H9 (cell line): Measurements from ENCODE around the gene CYFIP1. TPM values are rescaled to one million over a fixed set of nuclear protein-coding genes. Genes with fewer than 3 reads are reported as not detected.
"Not testable (repeated sequence)": the region's sequence is repeated elsewhere in the genome, so short reads cannot be mapped to it uniquely, and the experiment has no call there.

ENCODE experiments used
- DNase-seq: peaks from one replicate; pipeline ENCODE4 v3.0.0-alpha.2; 2017
- H2AFZ ChIP-seq: one replicate; pipeline ENCODE4 v1.6.1; 2013; ENCODE audit warnings: mild to moderate bottlenecking, low read length, control low read depth, moderate library complexity
- H2AK5ac ChIP-seq: 2 replicates; pipeline ENCODE4 v1.6.1; 2013; ENCODE audit warnings: low read length, control low read depth, mixed read lengths; ENCODE audit not compliant: insufficient read length
- H2BK120ac ChIP-seq: one replicate; pipeline ENCODE4 v1.6.1; 2013; ENCODE audit warnings: low read depth, mild to moderate bottlenecking, low read length, control low read depth, inconsistent platforms; ENCODE audit not compliant: poor library complexity, severe bottlenecking
- H2BK12ac ChIP-seq: 2 replicates; pipeline ENCODE4 v1.6.1; 2013; ENCODE audit warnings: low read length, control low read depth, mixed read lengths, low read depth; ENCODE audit not compliant: insufficient read length
- H2BK15ac ChIP-seq: 2 replicates; pipeline ENCODE4 v1.6.1; 2013; ENCODE audit warnings: low read depth, low read length, control low read depth
- H2BK20ac ChIP-seq: one replicate; pipeline ENCODE4 v1.6.1; 2013; ENCODE audit warnings: low read depth, mild to moderate bottlenecking, low read length, control low read depth, inconsistent platforms; ENCODE audit not compliant: poor library complexity, severe bottlenecking
- H2BK5ac ChIP-seq: 2 replicates; pipeline ENCODE4 v1.6.1; 2013; ENCODE audit warnings: low read length, control low read depth, mixed read lengths; ENCODE audit not compliant: insufficient read length
- H3K14ac ChIP-seq: 2 replicates; pipeline ENCODE4 v1.6.1; 2013; ENCODE audit warnings: low read length, control low read depth; ENCODE audit not compliant: insufficient read depth
- H3K18ac ChIP-seq: 2 replicates; pipeline ENCODE4 v1.6.1; 2013; ENCODE audit warnings: low read depth, mild to moderate bottlenecking, mixed read lengths, low read length, control low read depth; ENCODE audit not compliant: insufficient read length
- H3K23ac ChIP-seq: 2 replicates; pipeline ENCODE4 v1.6.1; 2013; ENCODE audit warnings: low read length, control low read depth, mixed read lengths, low read depth; ENCODE audit not compliant: insufficient read length
- H3K23me2 ChIP-seq: 2 replicates; pipeline ENCODE4 v1.6.1; 2013; ENCODE audit warnings: low read depth, mild to moderate bottlenecking, mixed read lengths, low read length, control low read depth; ENCODE audit not compliant: insufficient read length, poor library complexity, severe bottlenecking
- H3K27ac ChIP-seq: 2 replicates; pipeline ENCODE4 v1.5.1; 2013; ENCODE audit warnings: low read length, control low read depth, mixed read lengths, low read depth; ENCODE audit not compliant: insufficient read length
- H3K27me3 ChIP-seq: 2 replicates; pipeline ENCODE4 v1.6.1; 2013; ENCODE audit warnings: low read length, control low read depth, inconsistent platforms; ENCODE audit not compliant: insufficient read depth
- H3K4ac ChIP-seq: 2 replicates; pipeline ENCODE4 v1.6.1; 2013; ENCODE audit warnings: low read depth, mild to moderate bottlenecking, control low read depth, inconsistent platforms, low read length, moderate library complexity
- H3K4me1 ChIP-seq: 2 replicates; pipeline ENCODE4 v1.6.1; 2013; ENCODE audit warnings: low read length, control low read depth, inconsistent platforms; ENCODE audit not compliant: insufficient read depth
- H3K4me2 ChIP-seq: 2 replicates; pipeline ENCODE4 v1.6.1; 2013; ENCODE audit warnings: low read length, control low read depth, mixed read lengths; ENCODE audit not compliant: insufficient read length, insufficient read depth
- H3K56ac ChIP-seq: 2 replicates; pipeline ENCODE4 v1.6.1; 2013; ENCODE audit warnings: low read depth, mild to moderate bottlenecking, mixed read lengths, low read length, control low read depth; ENCODE audit not compliant: insufficient read length
- H3K79me1 ChIP-seq: 2 replicates; pipeline ENCODE4 v1.6.1; 2013; ENCODE audit warnings: low read depth, mild to moderate bottlenecking, moderate library complexity, low read length, control low read depth, inconsistent platforms; ENCODE audit not compliant: insufficient read depth, poor library complexity, severe bottlenecking
- H3K79me2 ChIP-seq: 2 replicates; pipeline ENCODE4 v1.6.1; 2013; ENCODE audit warnings: low read length, control low read depth, inconsistent platforms; ENCODE audit not compliant: insufficient read depth
- H3K9ac ChIP-seq: 2 replicates; pipeline ENCODE4 v1.6.1; 2013; ENCODE audit warnings: low read length, control low read depth, mixed read lengths; ENCODE audit not compliant: insufficient read length; ENCODE audit errors: extremely low read depth
- H3K9me3 ChIP-seq: one replicate; pipeline ENCODE4 v1.6.1; 2013; ENCODE audit warnings: low read depth, low read length, inconsistent platforms; ENCODE audit not compliant: control insufficient read depth
- H3T11ph ChIP-seq: one replicate; pipeline ENCODE4 v1.6.1; 2013; ENCODE audit warnings: mild to moderate bottlenecking, low read length, control low read depth, inconsistent platforms
- H4K20me1 ChIP-seq: one replicate; pipeline ENCODE4 v1.6.1; 2013; ENCODE audit not compliant: control insufficient read depth, insufficient read length, insufficient read depth
- H4K5ac ChIP-seq: 2 replicates; pipeline ENCODE4 v1.6.1; 2013; ENCODE audit warnings: low read depth, mild to moderate bottlenecking, mixed read lengths, low read length, control low read depth; ENCODE audit not compliant: insufficient read length
- H4K8ac ChIP-seq: replicated peaks from 2 replicates; pipeline ENCODE4 v1.6.1; 2013; ENCODE audit warnings: low read length, control low read depth, mixed read lengths, low read depth; ENCODE audit not compliant: insufficient read length
- H4K91ac ChIP-seq: 2 replicates; pipeline ENCODE4 v1.6.1; 2013; ENCODE audit warnings: low read depth, mild to moderate bottlenecking, moderate library complexity, mixed read lengths, low read length, control low read depth; ENCODE audit not compliant: insufficient read length
- H3K27ac Mint-ChIP-seq, 3 experiments: 2 replicates in 2 of 3; 3 replicates in 1 of 3; pipeline ENCODE4 v1.8.0; 2020 to 2021; ENCODE audit warnings: mixed read lengths in 3 of 3, mild to moderate bottlenecking in 1 of 3, moderate library complexity in 1 of 3
- H3K27me3 Mint-ChIP-seq: 2 replicates; pipeline ENCODE4 v1.8.0; 2021; ENCODE audit warnings: low read depth, mild to moderate bottlenecking, moderate library complexity, mixed read lengths
- H3K36me3 Mint-ChIP-seq, 3 experiments: 2 replicates in 2 of 3; 3 replicates in 1 of 3; pipeline ENCODE4 v1.8.0; 2020 to 2021; ENCODE audit warnings: low read depth in 3 of 3, mixed read lengths in 3 of 3; ENCODE audit not compliant: insufficient read depth in 1 of 3
- H3K4me1 Mint-ChIP-seq, 2 experiments: 2 replicates each; pipeline ENCODE4 v1.8.0; 2020; ENCODE audit warnings: mixed read lengths in 2 of 2
- H3K4me3 Mint-ChIP-seq, 2 experiments: 2 replicates in 1 of 2; 3 replicates in 1 of 2; pipeline ENCODE4 v1.8.0; 2020 to 2021; ENCODE audit warnings: mild to moderate bottlenecking in 2 of 2, mixed read lengths in 2 of 2, moderate library complexity in 1 of 2
- H3K9me3 Mint-ChIP-seq, 2 experiments: 2 replicates in 1 of 2; 3 replicates in 1 of 2; pipeline ENCODE4 v1.8.0; 2020; ENCODE audit warnings: mild to moderate bottlenecking in 2 of 2, mixed read lengths in 2 of 2, moderate library complexity in 1 of 2
- WGBS: extraction: QIAGEN DNeasy Blood & Tissue Kit; methylation state at CpG from one replicate; pipeline ENCODE4 v1.1.7; 2013; ENCODE audit warnings: missing lambda C conversion rate, low lambda C conversion rate, mixed read lengths; ENCODE audit not compliant: insufficient read length; ENCODE audit errors: extremely low coverage; 5-methylcytosine and 5-hydroxymethylcytosine counted together
- total RNA-seq: library from RNA; stranded (reverse); gene quantifications from 2 replicates; pipeline ENCODE4 v1.2.1, GENCODE V29; 2021
- TF ChIP-seq, protein P1 (sequence below): fragments of 200-600 bp; sonication (generic); conservative IDR thresholded peaks from 3 replicates; pipeline ENCODE4 v1.8.0; 2021; ENCODE audit warnings: antibody characterized with exemption, mild to moderate bottlenecking

CYFIP1 gene
- total RNA-seq, 1 experiment from 2014 or later = 71.2 TPM

DNA sequence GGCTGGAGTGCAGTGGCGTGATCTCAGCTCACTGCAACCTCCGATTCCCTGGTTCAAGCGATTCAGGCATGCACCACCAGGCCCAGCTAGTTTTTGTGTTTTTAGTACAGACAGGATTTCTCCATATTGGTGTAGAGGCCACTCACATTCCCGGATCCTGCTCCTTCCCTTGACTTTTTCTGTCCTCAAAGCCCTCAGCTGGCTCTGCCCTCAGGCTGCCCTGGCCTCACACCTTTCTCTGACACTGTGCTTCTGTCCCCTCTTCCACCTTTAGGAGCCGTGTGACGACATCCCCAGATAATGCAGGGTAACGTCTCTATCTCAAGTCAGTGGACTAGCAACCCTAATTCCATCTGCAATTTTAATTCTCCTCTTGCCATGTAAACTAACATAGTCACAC lies 8.6 kb upstream of the CYFIP1 start:
- no peak overlapping the region for H2BK12ac ChIP-seq

GRCh38 chr15:22981931-22982330 lies 1.8 kb upstream of the CYFIP1 start:
- H3K4me2 ChIP-seq, H3K79me1 ChIP-seq, H3K18ac ChIP-seq, H3K36me3 Mint-ChIP-seq, H2AFZ ChIP-seq, H3K4me3 Mint-ChIP-seq, H4K91ac ChIP-seq, H4K20me1 ChIP-seq, H2BK12ac ChIP-seq, H2BK5ac ChIP-seq, H2BK20ac ChIP-seq, H3K4ac ChIP-seq, H3T11ph ChIP-seq, H3K27ac Mint-ChIP-seq, H3K9me3 Mint-ChIP-seq, H3K56ac ChIP-seq, H3K4me1 ChIP-seq, H3K27me3 ChIP-seq, H4K5ac ChIP-seq, H4K8ac ChIP-seq, H3K79me2 ChIP-seq, H3K27ac ChIP-seq, H3K9ac ChIP-seq, H3K23ac ChIP-seq, DNase-seq, H2AK5ac ChIP-seq, H2BK15ac ChIP-seq, H3K14ac ChIP-seq, H2BK120ac ChIP-seq, H3K9me3 ChIP-seq: not testable (repeated sequence)
- no CpG with 5 or more reads among the region's 11 CpGs for WGBS
- H3K23me2 ChIP-seq = peaks cover 14% of the 10 kb centered on the region
- H3K4me1 Mint-ChIP-seq = peaks cover 8 to 13% of the 10 kb centered on the region in 2 experiments
- peaks cover 49% of the 10 kb centered on the region for H3K27me3 Mint-ChIP-seq

More for the DNA sequence above, 8.6 kb upstream of the CYFIP1 start:
- no peaks in the 10 kb centered on the region; a peak in 1 of 5 replicates for H3K9me3 Mint-ChIP-seq
- Histone ChIP-seq H3K56ac (no peak overlapping the region), H2AK5ac (no peak overlapping the region), H3K79me1 (no peaks in the 10 kb centered on the region), H3T11ph (no peak overlapping the region), H3K4me1 (no peaks in the 10 kb centered on the region), H3K79me2 (no peaks in the 10 kb centered on the region), H4K5ac (no peak overlapping the region), H3K18ac (no peak overlapping the region), H4K8ac (no peak overlapping the region), H3K23ac (no peak overlapping the region), H4K20me1 (no peaks in the 10 kb centered on the region), H3K14ac (no peak overlapping the region), H2BK15ac (no peak overlapping the region), H2BK120ac (no peak overlapping the region), H3K4ac (no peak overlapping the region), H4K91ac (no peak overlapping the region), H3K27ac (no peak overlapping the region), H2AFZ (no peak overlapping the region), H2BK5ac (no peak overlapping the region), H3K4me2 (no peak overlapping the region), H2BK20ac (no peak overlapping the region), H3K23me2 (no peaks in the 10 kb centered on the region), H3K9ac (no peak overlapping the region), H3K27me3 (no peaks in the 10 kb centered on the region), H3K9me3 (no peaks in the 10 kb centered on the region)
- no peak overlapping the region for H3K4me3 Mint-ChIP-seq
- no CpG with 5 or more reads among the region's 7 CpGs for WGBS
- peaks cover 0 to under 1% (median 0%) of the 10 kb centered on the region in 3 experiments; a peak in 2 of 7 replicates for H3K36me3 Mint-ChIP-seq
- DNase-seq = no peak
- H3K4me1 Mint-ChIP-seq = peaks cover 3 to 15% of the 10 kb centered on the region in 2 experiments
- TF ChIP-seq, protein P1, sequence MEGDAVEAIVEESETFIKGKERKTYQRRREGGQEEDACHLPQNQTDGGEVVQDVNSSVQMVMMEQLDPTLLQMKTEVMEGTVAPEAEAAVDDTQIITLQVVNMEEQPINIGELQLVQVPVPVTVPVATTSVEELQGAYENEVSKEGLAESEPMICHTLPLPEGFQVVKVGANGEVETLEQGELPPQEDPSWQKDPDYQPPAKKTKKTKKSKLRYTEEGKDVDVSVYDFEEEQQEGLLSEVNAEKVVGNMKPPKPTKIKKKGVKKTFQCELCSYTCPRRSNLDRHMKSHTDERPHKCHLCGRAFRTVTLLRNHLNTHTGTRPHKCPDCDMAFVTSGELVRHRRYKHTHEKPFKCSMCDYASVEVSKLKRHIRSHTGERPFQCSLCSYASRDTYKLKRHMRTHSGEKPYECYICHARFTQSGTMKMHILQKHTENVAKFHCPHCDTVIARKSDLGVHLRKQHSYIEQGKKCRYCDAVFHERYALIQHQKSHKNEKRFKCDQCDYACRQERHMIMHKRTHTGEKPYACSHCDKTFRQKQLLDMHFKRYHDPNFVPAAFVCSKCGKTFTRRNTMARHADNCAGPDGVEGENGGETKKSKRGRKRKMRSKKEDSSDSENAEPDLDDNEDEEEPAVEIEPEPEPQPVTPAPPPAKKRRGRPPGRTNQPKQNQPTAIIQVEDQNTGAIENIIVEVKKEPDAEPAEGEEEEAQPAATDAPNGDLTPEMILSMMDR = no peak
- peak overlapping the region in 1 of 3 experiments; percentile 18; a peak in 1 of 7 replicates for H3K27ac Mint-ChIP-seq
- H3K27me3 Mint-ChIP-seq = peaks cover 2% of the 10 kb centered on the region
